Stimulated activated CD8-positive, alpha-beta memory T cell treated with anti-CD3 and anti-CD28 coated beads, Interleukin-15, amount 100 ng/mL, for 48 hours (primary cell): ENCODE results near the gene CASTOR1.

Experiments
- DNase-seq, 2 donors: peaks; one replicate each; pipeline ENCODE4 v3.0.0-alpha.2; 2020; ENCODE audit warnings: low read depth in 2 of 2

Gene CASTOR1

GRCh38 chr22:30265823-30266444 lies 23.4 kb downstream of the CASTOR1 start:
- peak; percentile 81 to 85 for DNase-seq

- DNase-seq = no peak
Observed at GRCh38 chr22:30265131-30265720, 24.1 kb downstream of the CASTOR1 start.

- no peak for DNase-seq
Observed at GRCh38 chr22:30263883-30264282, 25.4 kb downstream of the CASTOR1 start.

GRCh38 chr22:30262917-30263741 lies 26.2 kb downstream of the CASTOR1 start:
- DNase-seq = peak; percentile 63 to 69

GRCh38 chr22:30262112-30262511 lies 27.2 kb downstream of the CASTOR1 start:
- no peak for DNase-seq

GRCh38 chr22:30261134-30261533 lies 28.2 kb downstream of the CASTOR1 start:
- DNase-seq = no peak

- no peak for DNase-seq
Observed at GRCh38 chr22:30260682-30261081, 28.6 kb downstream of the CASTOR1 start.

GRCh38 chr22:30260276-30260675 lies 29.0 kb downstream of the CASTOR1 start:
- DNase-seq = no peak

GRCh38 chr22:30254314-30254713 lies 35.0 kb downstream of the CASTOR1 start:
- DNase-seq = no peak

- DNase-seq = no peak
Observed at GRCh38 chr22:30253205-30253852, 36.0 kb downstream of the CASTOR1 start.

- DNase-seq = no peak
Observed at GRCh38 chr22:30252411-30253204, 36.7 kb downstream of the CASTOR1 start.

- DNase-seq = no peak
Observed at GRCh38 chr22:30251711-30252110, 37.6 kb downstream of the CASTOR1 start.

- DNase-seq = no peak
Observed at GRCh38 chr22:30250661-30251267, 38.5 kb downstream of the CASTOR1 start.

GRCh38 chr22:30250039-30250565 lies 39.2 kb downstream of the CASTOR1 start:
- no peak for DNase-seq

GRCh38 chr22:30249049-30250038 lies 40.0 kb downstream of the CASTOR1 start:
- no peak for DNase-seq

- DNase-seq = no peak
Observed at GRCh38 chr22:30248484-30248883, 40.8 kb downstream of the CASTOR1 start.

- no peak for DNase-seq
Observed at GRCh38 chr22:30247974-30248373, 41.3 kb downstream of the CASTOR1 start.

- DNase-seq = no peak
Observed at GRCh38 chr22:30247561-30247960, 41.7 kb downstream of the CASTOR1 start.

- no peak for DNase-seq
Observed at GRCh38 chr22:30246814-30247376, 42.4 kb downstream of the CASTOR1 start.
